ENCODE data around the gene NFAM1. TPM values are rescaled to one million over a fixed set of nuclear protein-coding genes. Genes with fewer than 3 reads are reported as not detected.

Gene NFAM1
- total RNA-seq, 6 experiments from 2014 or later: 2.1 to 6.6 (median 2.4) TPM

- no peak for DNase-seq
- TF ChIP-seq POLR2A (IDR thresholded peaks at IDR 0.05): no peak
- no peak for TF ChIP-seq CTCF (IDR thresholded peaks at IDR 0.05)
- Histone ChIP-seq H3K36me3 (no peaks in the 10 kb centered on the region), H3K9me3 (no peaks in the 10 kb centered on the region), H3K4me3 (no peak overlapping the region), H3K27ac (no peak overlapping the region), H3K27me3 (no peaks in the 10 kb centered on the region), H3K4me1 (no peaks in the 10 kb centered on the region)
- 43% methylated on average over 8 of the region's 9 CpGs for WGBS (ENCODE audit: insufficient coverage, low coverage, low lambda C conversion rate, missing lambda C conversion rate)
- intact Hi-C loops (cut with DNase I): no loop called here
- ATAC-seq: no peak
These were observed 27.9 kb downstream of the NFAM1 start for GRCh38 chr22:42404266-42404665.

GRCh38 chr22:42401535-42402334 is 30.5 kb downstream of the NFAM1 start:
- DNase-seq (no peak), ATAC-seq (no peak)
- H3K36me3 ChIP-seq: no peaks in the 10 kb centered on the region
- WGBS (ENCODE audit: insufficient coverage, low coverage, low lambda C conversion rate, missing lambda C conversion rate): no CpG with 5 or more reads among the region's 19 CpGs
- no peak overlapping the region for H3K27ac ChIP-seq
- H3K9me3 ChIP-seq: no peaks in the 10 kb centered on the region
- H3K4me1 ChIP-seq: no peaks in the 10 kb centered on the region
- no peak overlapping the region for H3K4me3 ChIP-seq
- no peaks in the 10 kb centered on the region for H3K27me3 ChIP-seq
- TF ChIP-seq CTCF (IDR thresholded peaks at IDR 0.05) (no peak), POLR2A (IDR thresholded peaks at IDR 0.05) (no peak)
- intact Hi-C loops (cut with DNase I): no loop called here

DNA sequence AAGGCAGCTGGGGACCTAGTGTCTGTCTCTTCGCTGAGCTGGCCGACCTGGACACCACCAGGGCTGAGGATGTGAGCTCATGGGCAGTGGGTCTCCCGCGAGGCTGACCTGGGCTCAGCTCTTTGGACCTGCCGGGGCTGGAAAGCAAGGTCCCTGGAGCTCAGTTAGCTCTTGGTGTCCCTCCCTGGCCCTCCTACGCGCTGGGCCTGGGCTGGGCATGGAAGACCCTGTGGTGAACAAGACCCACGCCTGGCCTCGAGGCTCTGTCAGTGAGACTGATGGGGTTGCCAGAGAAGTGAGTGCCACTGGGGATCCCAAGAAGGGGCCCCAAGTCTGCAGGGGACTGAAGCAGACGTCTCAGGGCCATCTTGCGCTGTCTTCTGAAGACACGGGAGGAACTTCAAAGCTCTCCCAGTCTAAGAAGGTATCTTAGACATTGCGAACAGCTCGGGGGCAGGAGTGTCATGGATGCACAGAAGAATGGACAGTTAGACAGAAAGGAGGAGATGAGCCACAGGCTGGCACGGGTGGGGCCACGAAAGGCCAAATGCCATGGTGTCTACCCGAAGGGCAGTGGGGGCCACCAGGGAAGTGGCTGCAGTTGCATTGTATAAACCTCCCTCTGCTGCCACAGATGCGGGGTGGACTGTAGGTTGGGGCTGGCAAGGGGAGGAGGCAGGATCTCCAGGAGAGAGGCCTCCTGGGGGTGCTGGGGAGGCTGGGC is 31.2 kb downstream of the NFAM1 start:
- ATAC-seq (no peak), DNase-seq (no peak)
- Histone ChIP-seq H3K27ac (no peak overlapping the region), H3K4me3 (no peak overlapping the region), H3K4me1 (no peaks in the 10 kb centered on the region), H3K36me3 (no peaks in the 10 kb centered on the region), H3K9me3 (no peaks in the 10 kb centered on the region), H3K27me3 (no peaks in the 10 kb centered on the region)
- no peak for TF ChIP-seq POLR2A (IDR thresholded peaks at IDR 0.05)
- TF ChIP-seq CTCF (IDR thresholded peaks at IDR 0.05): no peak
- intact Hi-C loops (cut with DNase I): no loop called here
- 75% methylated on average over 5 of the region's 18 CpGs for WGBS (ENCODE audit: insufficient coverage, low coverage, low lambda C conversion rate, missing lambda C conversion rate)

DNA sequence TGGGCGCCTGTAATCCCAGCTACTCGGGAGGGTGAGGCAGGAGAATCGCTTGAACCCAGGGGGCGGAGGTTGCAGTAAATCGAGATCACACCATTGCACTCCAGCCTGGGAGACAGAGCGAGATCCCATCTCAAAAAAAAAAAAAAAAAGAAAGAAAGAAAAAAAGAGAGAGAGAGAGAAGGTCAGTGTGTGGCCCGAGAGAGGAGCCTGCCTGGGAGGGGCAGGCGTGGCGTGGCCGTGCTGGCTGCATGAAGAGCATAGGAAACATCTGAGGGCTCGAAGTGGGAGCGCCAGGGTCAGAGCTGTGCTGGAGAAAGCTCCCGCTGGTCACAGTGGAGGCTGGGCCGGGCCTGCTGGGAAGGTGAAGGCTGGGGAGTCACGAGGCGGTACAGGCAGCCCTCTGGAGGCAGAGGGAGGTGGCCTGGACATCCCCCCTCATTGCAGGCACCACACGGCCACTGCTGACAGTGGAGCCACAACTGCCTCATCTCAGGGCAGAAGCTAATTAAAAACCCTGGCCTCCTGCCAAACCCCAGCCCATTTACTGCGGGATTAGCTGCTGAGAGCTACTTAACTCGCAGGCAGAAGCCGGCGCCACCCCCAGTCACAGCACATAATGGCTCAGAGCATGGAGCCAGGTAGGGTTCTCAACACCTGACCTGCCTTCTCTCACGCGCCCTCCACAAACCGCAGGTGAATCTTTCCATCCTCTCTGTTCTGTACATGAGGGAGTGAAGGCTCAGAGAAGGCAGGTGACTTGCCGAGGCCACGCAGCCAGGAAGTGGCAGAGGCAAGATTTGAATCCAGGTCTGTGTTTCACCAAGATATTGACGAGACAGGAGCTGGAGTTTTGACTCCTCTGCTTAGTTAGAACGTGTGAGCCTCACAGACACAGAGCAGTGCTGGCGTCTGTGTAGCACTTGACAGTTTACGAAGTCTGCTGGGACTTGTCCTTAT is 32.6 kb downstream of the NFAM1 start:
- DNase-seq (no peak), ATAC-seq (no peak)
- Histone ChIP-seq H3K4me1 (no peaks in the 10 kb centered on the region), H3K27ac (no peak overlapping the region), H3K27me3 (no peaks in the 10 kb centered on the region), H3K36me3 (no peaks in the 10 kb centered on the region), H3K4me3 (no peak overlapping the region), H3K9me3 (no peaks in the 10 kb centered on the region)
- WGBS (ENCODE audit: insufficient coverage, low coverage, low lambda C conversion rate, missing lambda C conversion rate): 66% methylated on average over 11 of the region's 30 CpGs
- intact Hi-C loops (cut with DNase I): no loop called here
- TF ChIP-seq POLR2A (IDR thresholded peaks at IDR 0.05): no peak
- TF ChIP-seq CTCF (IDR thresholded peaks at IDR 0.05): no peak

Data from right lobe of liver (tissue), 6 donors.